GM23248 (cell line): ENCODE data around the gene ENAH.

Source experiments
- EZH2 ChIP-seq: fragments of 200-600 bp; sonication (generic); IDR thresholded peaks from 2 replicates; pipeline ENCODE4 v1.6.1; 2018; ENCODE audit warnings: antibody characterized with exemption, mild to moderate bottlenecking; ENCODE audit not compliant: insufficient read depth, poor library complexity, severe bottlenecking
- EZH2phosphoT487 ChIP-seq: fragments of 200-600 bp; sonication (generic); IDR thresholded peaks from 2 replicates; pipeline ENCODE4 v1.6.1; 2018; ENCODE audit warnings: antibody characterized with exemption, moderate library complexity, mild to moderate bottlenecking, low read depth; ENCODE audit not compliant: insufficient read depth

DNA sequence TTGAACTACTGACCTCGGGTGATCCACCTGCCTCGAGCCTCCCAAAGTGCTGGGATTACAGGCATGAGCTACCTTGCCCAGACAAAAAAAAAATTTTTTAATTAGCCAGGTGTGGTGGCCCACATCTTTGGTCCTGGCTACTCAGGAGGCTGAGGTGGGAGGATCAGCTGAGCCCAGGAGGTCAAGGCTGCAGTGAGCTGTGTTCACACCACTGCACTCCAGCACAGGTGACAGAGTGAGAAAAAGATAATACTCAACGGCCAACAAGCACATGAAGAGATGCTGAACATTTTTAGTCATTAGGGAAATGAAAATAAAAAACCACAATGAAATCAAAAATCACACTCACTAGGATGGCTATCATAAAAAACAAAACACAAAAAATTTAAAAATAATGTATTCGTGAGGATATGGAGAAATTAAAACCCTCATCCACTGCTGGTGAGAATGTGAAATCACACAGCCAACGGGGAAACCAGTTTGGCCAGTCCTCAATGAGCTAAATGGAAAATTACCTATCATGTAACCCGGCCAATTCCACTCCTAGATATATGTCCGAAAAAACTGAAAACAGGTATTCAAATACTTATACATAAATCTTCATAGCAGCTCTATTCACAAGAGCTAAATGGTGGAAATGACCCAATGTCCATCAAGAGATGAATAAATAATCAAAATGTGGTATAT, 41.2 kb downstream of the ENAH start:
- TF ChIP-seq EZH2 (no peak), EZH2phosphoT487 (no peak)
